ENCODE data around the gene DSC1.
"Not testable (repeated sequence)": the region's sequence is repeated elsewhere in the genome, so short reads cannot be mapped to it uniquely, and the experiment has no call there.

Gene DSC1

DNA sequence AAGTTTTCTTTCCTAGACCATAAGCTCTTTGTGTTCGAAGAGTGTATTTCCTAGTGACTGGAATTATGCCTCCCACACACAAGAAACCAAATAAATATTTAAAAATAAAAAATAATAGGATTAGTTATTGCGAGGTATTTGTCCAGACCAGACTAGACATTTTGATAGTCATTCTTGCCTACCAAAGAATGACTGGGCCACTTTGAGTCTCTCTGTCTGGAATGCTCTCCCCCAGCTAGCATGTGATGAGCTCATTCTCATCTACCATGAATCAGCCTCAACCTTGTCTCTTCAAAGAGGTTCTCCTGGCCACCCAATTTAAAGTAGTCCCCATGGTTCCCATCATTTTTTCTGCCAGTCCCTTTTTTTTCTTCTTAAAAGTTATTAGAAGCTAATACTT is 13.9 kb upstream of the DSC1 start:
- DNase-seq: no peak

- DNase-seq: no peak
These were observed 8.6 kb upstream of the DSC1 start for GRCh38 chr18:31171144-31171839.

GRCh38 chr18:31170335-31170734 is 7.7 kb upstream of the DSC1 start:
- no peak for DNase-seq

- DNase-seq: no peak
These were observed 250 bp downstream of the DSC1 start for GRCh38 chr18:31162419-31162793.

GRCh38 chr18:31161757-31162418 is 768 bp downstream of the DSC1 start:
- DNase-seq: no peak

DNA sequence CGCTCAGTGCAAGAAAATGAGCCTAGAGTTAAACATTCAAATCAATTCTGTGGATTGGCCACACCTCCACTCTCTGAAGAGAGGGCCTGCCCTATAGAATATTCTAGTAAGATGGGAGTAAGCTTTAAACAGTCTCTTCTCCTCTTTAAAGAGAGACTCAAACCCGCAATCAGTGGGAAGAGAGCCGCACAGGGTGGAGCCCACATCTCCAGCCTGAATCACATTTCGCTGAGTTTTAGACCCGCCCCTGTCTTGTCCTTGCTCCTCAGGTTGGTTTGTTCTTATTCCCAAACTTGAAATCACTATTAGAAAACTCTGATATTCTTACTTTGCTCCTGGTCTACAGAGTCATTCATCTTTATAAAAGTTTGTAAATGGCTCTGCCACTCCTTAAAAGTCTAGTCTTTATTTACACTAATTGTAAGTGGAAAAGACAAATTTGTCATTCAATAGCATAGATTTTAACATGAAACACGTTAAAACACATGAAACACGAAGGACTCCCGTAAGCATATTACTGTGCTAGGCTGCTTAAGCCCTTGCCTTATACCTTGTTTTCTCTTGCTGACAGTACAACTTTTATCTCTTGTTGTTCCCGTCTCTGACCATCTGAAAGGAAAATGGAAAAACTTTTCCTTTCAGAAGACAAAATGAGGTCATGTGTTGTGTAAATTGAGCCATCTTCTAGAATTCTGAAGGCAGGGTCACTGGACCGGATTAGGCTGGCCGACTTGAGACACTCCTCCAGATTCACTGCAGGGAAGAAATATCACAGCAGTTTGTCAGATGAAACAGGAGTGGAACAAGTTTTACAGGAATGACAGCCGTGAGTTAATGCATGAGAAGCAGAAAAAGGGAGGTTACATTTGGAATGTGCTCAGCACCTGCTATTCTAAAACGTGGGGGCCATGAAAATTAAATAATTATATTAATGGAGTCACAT is 5.6 kb downstream of the DSC1 start:
- DNase-seq: no peak

GRCh38 chr18:31155498-31155897 is 7.2 kb downstream of the DSC1 start:
- no peak for DNase-seq

- no peak for DNase-seq
These were observed 8.5 kb downstream of the DSC1 start for GRCh38 chr18:31154181-31154580.

GRCh38 chr18:31149351-31149750 is 13.3 kb downstream of the DSC1 start:
- no peak for DNase-seq

GRCh38 chr18:31148600-31148999 is 14.1 kb downstream of the DSC1 start:
- DNase-seq: no peak

DNA sequence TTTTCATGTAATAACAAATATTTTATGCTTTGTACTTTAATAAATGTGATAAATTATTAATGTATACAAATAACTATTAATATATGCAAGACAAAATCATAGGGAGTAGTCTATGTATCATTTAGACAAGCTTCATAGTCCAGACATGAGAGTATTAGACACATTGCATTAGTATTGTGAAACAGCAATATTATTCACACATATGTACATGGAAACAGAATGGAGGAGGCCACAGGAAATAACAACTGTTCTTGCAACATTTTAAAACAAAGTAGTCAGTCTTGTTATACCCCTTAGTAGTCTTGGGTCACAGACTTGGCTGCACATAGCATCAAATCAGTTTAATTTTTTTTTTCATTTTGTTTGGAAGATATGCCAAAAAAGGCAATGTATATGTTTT is 15.8 kb downstream of the DSC1 start:
- DNase-seq: no peak

DNA sequence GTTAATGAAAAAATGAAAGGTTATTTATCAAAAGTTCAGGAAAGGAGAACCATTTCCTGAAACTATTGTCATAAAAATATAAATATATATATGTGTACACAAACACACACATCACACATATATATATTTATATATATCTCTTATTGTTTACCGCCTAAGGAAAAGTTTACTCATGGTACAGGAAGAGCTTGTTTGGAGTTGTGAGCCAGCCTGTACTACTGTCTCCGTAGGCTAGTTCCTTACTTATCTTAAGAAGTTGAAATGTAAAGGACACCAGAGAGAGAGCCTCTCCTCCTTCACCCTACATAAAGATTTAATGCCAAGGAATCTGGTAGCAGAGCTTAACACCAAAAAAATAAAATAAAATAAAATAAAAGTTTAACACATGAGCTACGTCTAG is 19.6 kb downstream of the DSC1 start:
- no peak for DNase-seq

DNA sequence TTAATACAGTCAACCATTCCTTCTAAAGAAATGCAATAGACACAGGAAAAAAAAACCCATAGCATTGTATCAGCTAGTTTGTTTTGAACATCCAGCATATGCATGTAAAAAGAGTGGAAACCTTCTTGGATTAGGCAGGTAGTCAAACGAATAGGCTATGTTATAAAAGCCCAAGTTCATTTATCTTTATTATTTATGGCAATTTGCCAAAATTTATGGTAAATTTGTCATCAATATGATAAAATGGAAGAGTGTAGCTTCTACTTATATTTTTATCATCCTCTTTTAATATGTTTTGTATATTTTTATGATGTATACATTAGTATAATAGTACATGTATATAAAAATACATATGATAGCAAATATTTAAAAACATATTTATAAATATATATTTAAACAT is 23.9 kb downstream of the DSC1 start:
- DNase-seq: no peak

DNA sequence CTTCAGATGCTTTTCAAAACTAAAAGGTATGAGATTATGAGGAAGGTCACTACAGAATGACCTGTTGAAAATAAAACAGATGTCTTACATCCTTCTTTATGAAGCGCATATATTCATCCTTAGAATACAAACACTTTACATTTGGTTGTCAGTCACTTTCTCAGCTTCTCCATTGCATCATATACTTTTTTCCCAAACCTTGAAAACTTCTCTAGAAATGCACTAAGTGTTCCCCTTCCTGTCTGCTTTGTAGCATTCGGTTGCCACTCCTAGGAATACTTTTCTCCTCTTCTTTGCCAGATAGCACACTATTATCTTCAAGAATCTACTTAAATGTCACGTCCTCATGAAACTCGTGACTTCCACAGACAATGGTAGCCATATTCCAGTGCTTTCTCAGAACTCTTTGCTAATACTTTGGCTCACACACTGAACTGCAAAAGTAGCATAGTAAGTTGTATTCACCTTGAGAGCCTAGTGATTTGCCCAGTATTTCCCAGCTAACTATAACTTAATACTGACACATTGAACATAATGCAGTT is 27.6 kb downstream of the DSC1 start:
- DNase-seq: no peak

DNA sequence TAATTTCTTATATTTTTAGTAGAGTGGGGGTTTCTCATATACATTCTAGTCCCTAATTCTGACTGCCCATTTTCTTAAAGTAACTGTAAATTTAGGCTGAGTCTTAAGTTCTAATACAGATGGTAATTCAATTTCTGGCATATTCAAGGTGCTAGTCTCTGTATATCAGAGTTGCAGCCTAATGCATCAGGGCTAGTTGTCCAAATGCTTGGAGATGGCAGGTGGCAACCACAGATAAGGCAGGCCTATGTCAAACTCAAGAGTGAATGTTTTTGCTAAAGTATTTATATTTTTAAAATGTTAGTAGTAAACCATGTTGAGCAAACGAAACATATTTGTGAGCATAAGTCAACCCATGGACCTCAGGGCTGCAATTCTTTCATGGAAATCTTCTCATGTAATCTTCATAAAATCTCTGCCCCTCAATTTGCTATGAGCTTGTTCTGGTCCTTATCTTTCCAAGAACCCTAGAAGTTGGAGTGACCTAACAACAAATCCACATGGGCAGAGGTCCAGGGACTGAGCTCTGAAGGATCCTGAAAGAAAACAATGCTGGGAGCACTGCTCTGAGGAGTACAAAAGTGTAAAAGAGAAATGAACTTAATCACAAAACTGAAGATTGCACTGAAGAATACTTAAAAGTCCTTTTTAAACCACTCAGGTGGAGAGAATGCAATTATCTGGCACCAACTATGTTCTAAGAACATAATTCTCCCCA is 33.1 kb downstream of the DSC1 start:
- no peak for DNase-seq

GRCh38 chr18:31125878-31126277 is 36.8 kb downstream of the DSC1 start:
- no peak for DNase-seq

DNA sequence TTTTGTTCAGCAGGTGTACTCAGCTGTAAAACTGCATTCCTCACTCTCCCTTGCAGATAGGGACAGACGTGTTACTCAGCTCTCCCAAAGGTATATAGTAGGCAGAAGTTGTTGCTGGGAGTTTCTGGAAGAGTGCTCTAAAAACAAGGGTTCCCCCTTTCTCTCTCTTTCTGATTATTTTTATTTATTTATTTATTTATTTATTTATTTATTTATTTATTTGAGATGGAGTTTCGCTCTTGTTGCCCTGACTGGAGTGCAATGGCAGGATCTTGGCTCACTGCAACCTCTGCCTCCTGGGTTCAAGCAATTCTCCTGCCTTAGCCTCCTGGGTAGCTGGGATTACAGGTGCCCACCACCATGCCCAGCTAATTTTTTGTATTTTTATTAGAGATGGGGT is 39.5 kb downstream of the DSC1 start:
- DNase-seq: not testable (repeated sequence)

- no peak for DNase-seq
These were observed 42.1 kb downstream of the DSC1 start for GRCh38 chr18:31120594-31120993.

GRCh38 chr18:31116853-31117595 is 45.6 kb downstream of the DSC1 start:
- DNase-seq: no peak

DNA sequence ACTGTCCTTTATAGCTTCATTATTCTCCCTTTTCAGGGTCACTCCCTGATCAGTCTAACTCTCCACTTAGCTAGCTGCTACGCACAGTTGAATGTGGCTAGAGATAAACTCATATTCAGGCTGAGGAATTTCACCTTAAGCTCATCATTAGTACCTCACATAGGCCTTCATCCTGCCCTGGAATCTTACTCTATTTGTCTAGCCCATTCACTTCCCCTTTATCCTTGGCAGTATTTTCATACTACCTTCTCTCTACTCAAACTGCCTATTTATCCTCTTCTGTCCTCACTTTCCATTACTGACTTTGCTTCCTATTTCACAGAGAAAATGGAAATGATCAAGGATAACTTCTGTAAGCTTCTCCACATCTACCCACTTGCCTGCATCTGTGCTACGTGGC is 49.9 kb downstream of the DSC1 start:
- no peak for DNase-seq

- no peak for DNase-seq
These were observed 56.9 kb downstream of the DSC1 start for GRCh38 chr18:31105733-31106132.
